NB4 (cell line): ENCODE results near the gene TNFSF9.

Experiments
- DNase-seq: peaks from one replicate; pipeline ENCODE4 v3.0.0; 2010; ENCODE audit warnings: low read depth
- H3K4me3 ChIP-seq: one replicate; pipeline ENCODE4 v1.5.1; 2011; ENCODE audit warnings: mild to moderate bottlenecking, low read depth, low read length, moderate library complexity
- CTCF ChIP-seq: IDR thresholded peaks from one replicate; pipeline ENCODE4 v1.5.1; 2012; ENCODE audit warnings: low read depth, low read length
- MYC ChIP-seq: IDR thresholded peaks from 2 replicates; pipeline ENCODE4 v1.6.1; 2011; ENCODE audit warnings: low read depth, low read length
- POLR2A ChIP-seq: IDR thresholded peaks from 2 replicates; pipeline ENCODE4 v1.6.1; 2011; ENCODE audit warnings: mild to moderate bottlenecking; ENCODE audit not compliant: insufficient read length; ENCODE audit errors: extremely low read depth
- TF ChIP-seq, protein P1 (sequence below): IDR thresholded peaks from 2 replicates; pipeline ENCODE4 v1.6.1; 2011; ENCODE audit warnings: low read depth, low read length

The TNFSF9 gene

GRCh38 chr19:6495947-6496346 is 34.9 kb upstream of the TNFSF9 start:
- no peak for DNase-seq
- no peak for TF ChIP-seq POLR2A
- TF ChIP-seq, protein P1, sequence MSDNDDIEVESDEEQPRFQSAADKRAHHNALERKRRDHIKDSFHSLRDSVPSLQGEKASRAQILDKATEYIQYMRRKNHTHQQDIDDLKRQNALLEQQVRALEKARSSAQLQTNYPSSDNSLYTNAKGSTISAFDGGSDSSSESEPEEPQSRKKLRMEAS = no peak

GRCh38 chr19:6498294-6499036 is 32.4 kb upstream of the TNFSF9 start:
- TF ChIP-seq MYC (no peak), CTCF (no peak), POLR2A (no peak)
- TF ChIP-seq, protein P1 = no peak
- DNase-seq = peak; percentile 79

More at GRCh38 chr19:6495947-6496346, 34.9 kb upstream of the TNFSF9 start:
- no peak overlapping the region for H3K4me3 ChIP-seq

GRCh38 chr19:6499052-6499790 is 31.6 kb upstream of the TNFSF9 start:
- TF ChIP-seq POLR2A (no peak), CTCF (no peak), MYC (no peak)
- TF ChIP-seq, protein P1 = no peak
- DNase-seq = no peak
- no peak overlapping the region for H3K4me3 ChIP-seq

More at GRCh38 chr19:6498294-6499036, 32.4 kb upstream of the TNFSF9 start:
- no peak overlapping the region for H3K4me3 ChIP-seq

DNA sequence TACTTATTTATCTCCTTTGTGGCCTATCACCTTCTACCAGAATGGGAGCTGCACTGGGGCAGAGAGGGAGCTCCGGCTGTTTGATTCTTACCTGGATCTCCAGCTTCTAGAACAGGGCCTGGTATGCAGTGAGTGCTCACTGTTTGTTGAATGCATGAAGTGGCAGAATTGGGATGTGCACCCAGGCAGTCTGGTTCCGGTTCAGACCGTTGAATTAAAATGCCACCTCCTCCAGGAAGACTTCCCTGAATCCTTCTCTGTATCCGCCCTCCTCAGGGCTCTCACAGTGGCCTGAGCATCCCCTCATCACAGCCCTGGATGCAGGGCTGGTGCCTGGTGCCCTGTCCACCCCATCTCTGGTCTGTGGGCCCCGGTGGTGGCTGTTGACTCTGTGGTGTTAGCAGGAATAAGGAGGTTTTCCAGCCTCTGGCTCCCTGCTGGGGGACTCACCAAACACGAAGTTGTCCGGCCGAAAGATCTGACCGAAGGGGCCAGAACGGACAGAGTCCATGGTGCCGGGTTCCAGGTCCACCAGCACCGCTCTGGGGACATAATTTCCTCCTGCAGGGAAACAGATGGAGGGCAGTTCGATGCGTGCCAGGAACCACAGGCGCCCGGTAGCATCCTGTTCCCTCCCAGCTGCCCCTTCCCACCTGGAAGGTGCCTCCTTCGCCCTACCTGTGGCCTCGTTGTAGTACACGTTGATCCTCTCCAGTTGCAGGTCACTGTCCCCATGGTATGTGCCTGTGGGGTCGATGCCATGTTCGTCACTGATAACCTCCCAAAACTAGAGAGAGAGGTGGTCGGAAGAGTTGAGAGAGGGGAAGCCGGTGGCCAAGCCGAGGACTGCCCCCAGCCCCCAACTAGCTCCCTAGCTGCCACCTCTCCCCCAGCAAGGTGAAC is 29.7 kb upstream of the TNFSF9 start:
- no peak for DNase-seq
- no peak overlapping the region for H3K4me3 ChIP-seq
- TF ChIP-seq POLR2A (no peak), CTCF (no peak), MYC (no peak)
- TF ChIP-seq, protein P1 = no peak

GRCh38 chr19:6501740-6502648 is 28.8 kb upstream of the TNFSF9 start, which contains the start of gene TUBB4A:
TSS of gene TUBB4A (minus strand) at chr19:6502309. CDS start at chr19:6502212, 97 bp downstream.
- no peak within 1 kb of the TSS for H3K4me3 ChIP-seq
- TF ChIP-seq POLR2A (no peak), MYC (peak; percentile 47; the same call in 1 of the 2 replicates), CTCF (no peak)
- TF ChIP-seq, protein P1 = peak; percentile 66; the same call in 1 of the 2 replicates

More at GRCh38 chr19:6501740-6502648, 28.8 kb upstream of the TNFSF9 start, which contains the start of gene TUBB4A:
- DNase-seq = peak; percentile 32
